ENCODE measurements around the gene NELFB.
"Not testable (repeated sequence)": the region's sequence is repeated elsewhere in the genome, so short reads cannot be mapped to it uniquely, and the experiment has no call there.

NELFB gene

GRCh38 chr9:137241490-137242268 lies 13.4 kb upstream of the NELFB start:
- TF ChIP-seq MYC (IDR thresholded peaks at IDR 0.05; ENCODE audit: low read depth, low read length) = no peak
- no peak for TF ChIP-seq POLR2A (IDR thresholded peaks at IDR 0.05; ENCODE audit: extremely low read depth, insufficient read length)
- no peak for TF ChIP-seq CTCF (IDR thresholded peaks at IDR 0.05; ENCODE audit: low read depth, low read length)
- no peak for TF ChIP-seq MAX (IDR thresholded peaks at IDR 0.05; ENCODE audit: low read depth, low read length)
- peak; percentile 63 for DNase-seq (ENCODE audit: low read depth)
- H3K4me3 ChIP-seq (ENCODE audit: low read depth, low read length) = peak overlapping the region; percentile 83

GRCh38 chr9:137242269-137243203 lies 12.6 kb upstream of the NELFB start:
- DNase-seq (ENCODE audit: low read depth) = no peak
- TF ChIP-seq MAX (IDR thresholded peaks at IDR 0.05; ENCODE audit: low read depth, low read length) (no peak), CTCF (IDR thresholded peaks at IDR 0.05; ENCODE audit: low read depth, low read length) (no peak), POLR2A (IDR thresholded peaks at IDR 0.05; ENCODE audit: extremely low read depth, insufficient read length) (no peak), MYC (IDR thresholded peaks at IDR 0.05; ENCODE audit: low read depth, low read length) (no peak)
- peak overlapping the region; percentile 83 for H3K4me3 ChIP-seq (ENCODE audit: low read depth, low read length)

- DNase-seq (ENCODE audit: low read depth) = not testable (repeated sequence)
- peak overlapping the region; percentile 83 for H3K4me3 ChIP-seq (ENCODE audit: low read depth, low read length)
These were observed 11.9 kb upstream of the NELFB start for GRCh38 chr9:137243266-137243625.

- peak overlapping the region; percentile 23 for H3K4me3 ChIP-seq (ENCODE audit: low read depth, low read length)
- TF ChIP-seq CTCF (IDR thresholded peaks at IDR 0.05; ENCODE audit: low read depth, low read length) (no peak), MAX (IDR thresholded peaks at IDR 0.05; ENCODE audit: low read depth, low read length) (no peak), POLR2A (IDR thresholded peaks at IDR 0.05; ENCODE audit: extremely low read depth, insufficient read length) (no peak), MYC (IDR thresholded peaks at IDR 0.05; ENCODE audit: low read depth, low read length) (no peak)
- DNase-seq (ENCODE audit: low read depth) = peak; percentile 70
These were observed 11.3 kb upstream of the NELFB start for GRCh38 chr9:137243626-137244485.

- H3K4me3 ChIP-seq (ENCODE audit: low read depth, low read length) = no peak overlapping the region
- DNase-seq (ENCODE audit: low read depth) = no peak
- no peak for TF ChIP-seq CTCF (IDR thresholded peaks at IDR 0.05; ENCODE audit: low read depth, low read length)
- TF ChIP-seq POLR2A (IDR thresholded peaks at IDR 0.05; ENCODE audit: extremely low read depth, insufficient read length) = no peak
- no peak for TF ChIP-seq MYC (IDR thresholded peaks at IDR 0.05; ENCODE audit: low read depth, low read length)
These were observed 10.4 kb upstream of the NELFB start for GRCh38 chr9:137244486-137245449.
